K562 (cell line): ENCODE data around the gene EBF4. TPM values are rescaled to one million over a fixed set of nuclear protein-coding genes. Genes with fewer than 3 reads are reported as not detected.

ENCODE experiments used
- ATAC-seq: fragments of 200-7000 bp; cut with Tn5 transposase; 3 replicates; pipeline ENCODE4 v1.9.1; 2020; ENCODE audit warnings: moderate library complexity
- BruUV-seq: library from RNA; stranded (reverse); fragments of 400-500 nt; replicated peaks from 2 replicates; lab custom pipeline; 2021; lab: Mats Ljungman, UMichigan
- CTCF ChIA-PET: fragments of 300-600 bp; formaldehyde crosslinking; extraction: SDS; loops from one replicate; lab custom pipeline; 2021; ENCODE audit warnings: low intra/inter-chr PET ratio; lab: Yijun Ruan, JAX
- POLR2A ChIA-PET: fragments of 300-600, 350-650 bp; sonication (Branson Sonifier 250); formaldehyde crosslinking; extraction: SDS; loops from one replicate; lab custom pipeline; 2021; ENCODE audit warnings: antibody characterized with exemption, inconsistent platforms; lab: Yijun Ruan, JAX
- DNase-seq, 4 experiments: peaks; one replicate each; pipeline versions ENCODE4 v3.0.0 to v3.0.0-alpha.2; 2011 to 2018; ENCODE audit warnings: low spot score in 3 of 4, mixed read lengths in 3 of 4; ENCODE audit errors: extremely low read depth in 1 of 4
- FAIRE-seq: peaks from 2 replicates; lab custom pipeline; 2011; peaks lifted over from hg19 to GRCh38; lab: Jason Lieb, UNC
- H2AFZ ChIP-seq: 2 replicates; pipeline ENCODE4 v1.6.0; 2011; ENCODE audit warnings: low read depth, low read length, control low read depth, inconsistent platforms
- H3K27ac ChIP-seq: fragments of 200-600 bp; 3 replicates; pipeline ENCODE4 v1.8.0; 2011; ENCODE audit warnings: low read depth, mild to moderate bottlenecking, control low read depth, inconsistent platforms, low read length, moderate library complexity, mixed read lengths; ENCODE audit errors: extremely low read depth
- H3K27me3 ChIP-seq, 2 experiments: fragments of 300-600 bp in 1 of 2; 2 replicates in 1 of 2; 3 replicates in 1 of 2; pipeline versions ENCODE4 v1.6.0 to v1.8.0; 2011; ENCODE audit warnings: inconsistent platforms in 2 of 2, low read length in 2 of 2, mild to moderate bottlenecking in 1 of 2, mixed read lengths in 1 of 2, moderate library complexity in 1 of 2; ENCODE audit not compliant: control insufficient read depth in 2 of 2, insufficient read depth in 2 of 2
- H3K36me3 ChIP-seq: fragments of 300-600 bp; 3 replicates; pipeline ENCODE4 v1.8.0; 2011; ENCODE audit warnings: mild to moderate bottlenecking, low read length, inconsistent platforms; ENCODE audit not compliant: control insufficient read depth, insufficient read depth
- H3K4me1 ChIP-seq, 2 experiments: fragments of 200-600 bp in 1 of 2; replicated peaks in 1 of 2; 2 replicates in 1 of 2; 3 replicates in 1 of 2; pipeline versions ENCODE4 v1.5.1 to v1.8.0; 2011; ENCODE audit warnings: inconsistent platforms in 2 of 2, low read length in 2 of 2, mild to moderate bottlenecking in 1 of 2, mixed read lengths in 1 of 2, moderate library complexity in 1 of 2; ENCODE audit not compliant: control insufficient read depth in 2 of 2, insufficient read depth in 2 of 2
- H3K4me2 ChIP-seq: 2 replicates; pipeline ENCODE4 v1.6.1; 2011; ENCODE audit warnings: low read length, control low read depth, inconsistent platforms, mixed read lengths; ENCODE audit not compliant: insufficient read depth
- H3K4me3 ChIP-seq: fragments of 200-600 bp; sonication (generic), shearing (Covaris generic); 2 replicates; pipeline ENCODE4 v1.5.1; 2016; ENCODE audit warnings: control low read depth, inconsistent platforms
- H3K79me2 ChIP-seq: fragments of 200-600 bp; 3 replicates; pipeline ENCODE4 v1.8.0; 2011; ENCODE audit warnings: low read length, inconsistent platforms; ENCODE audit not compliant: control insufficient read depth, insufficient read depth
- H3K9ac ChIP-seq, 2 experiments: 2 replicates each; pipeline versions ENCODE4 v1.6.0 to v1.6.1; 2011; ENCODE audit warnings: low read depth in 2 of 2, low read length in 2 of 2, control low read depth in 1 of 2, inconsistent platforms in 1 of 2, mild to moderate bottlenecking in 1 of 2, mixed read lengths in 1 of 2; ENCODE audit not compliant: insufficient read depth in 1 of 2
- H3K9me1 ChIP-seq: one replicate; pipeline ENCODE4 v1.6.0; 2011; ENCODE audit warnings: inconsistent platforms, mild to moderate bottlenecking, low read length, moderate library complexity; ENCODE audit not compliant: control insufficient read depth, insufficient read depth
- H3K9me3 ChIP-seq: replicated peaks from 2 replicates; pipeline ENCODE4 v1.5.1; 2011; ENCODE audit warnings: low read depth, low read length, inconsistent platforms; ENCODE audit not compliant: control insufficient read depth, insufficient read depth
- H4K20me1 ChIP-seq: replicated peaks from 2 replicates; pipeline ENCODE4 v1.6.1; 2011; ENCODE audit warnings: low read length, inconsistent platforms, mixed read lengths; ENCODE audit not compliant: control insufficient read depth, insufficient read depth
- CBX1 ChIP-seq: sonication (generic); IDR thresholded peaks from 2 replicates; pipeline ENCODE4 v1.6.1; 2016; ENCODE audit warnings: antibody characterized with exemption, low read depth, mild to moderate bottlenecking
- ELK1 ChIP-seq: sonication (generic); formaldehyde crosslinking; IDR thresholded peaks from 2 replicates; pipeline ENCODE4 v1.8.1; 2022; ENCODE audit warnings: missing genetic modification reagents
- GABPB1 ChIP-seq: sonication (generic); formaldehyde crosslinking; IDR thresholded peaks from 2 replicates; pipeline ENCODE4 v1.8.0; 2022; ENCODE audit warnings: mild to moderate bottlenecking, missing genetic modification reagents
- GATAD2B ChIP-seq: fragments of 450-650 bp; IDR thresholded peaks from 2 replicates; pipeline ENCODE4 v1.6.1; 2017; ENCODE audit warnings: mild to moderate bottlenecking, borderline replicate concordance
- KLF13 ChIP-seq: fragments of 450-650 bp; IDR thresholded peaks from 2 replicates; pipeline ENCODE4 v1.6.1; 2016; ENCODE audit warnings: missing genetic modification characterization, low read depth, mild to moderate bottlenecking, missing compliant biosample characterization, moderate library complexity, borderline replicate concordance
- MAFG ChIP-seq: fragments of 450-650 bp; conservative IDR thresholded peaks from 2 replicates; pipeline ENCODE4 v1.6.1; 2016; ENCODE audit warnings: missing genetic modification characterization, missing compliant biosample characterization
- NCOA1 ChIP-seq: fragments of 450-650 bp; IDR thresholded peaks from 2 replicates; pipeline ENCODE4 v1.6.1; 2016; ENCODE audit warnings: low read depth
- POLR2A ChIP-seq: fragments of 450-650 bp; conservative IDR thresholded peaks from 2 replicates; pipeline ENCODE4 v1.6.1; 2016
- SPI1 ChIP-seq: IDR thresholded peaks from 2 replicates; pipeline ENCODE4 v1.6.1; 2011; ENCODE audit warnings: low read depth, low read length, control low read depth, borderline replicate concordance
- ZNF165 ChIP-seq: fragments of 250-450 bp; sonication (Bioruptor Pico); IDR thresholded peaks from 2 replicates; pipeline ENCODE4 v1.4.0; 2020; ENCODE audit warnings: borderline replicate concordance
- ZNF253 ChIP-seq: fragments of 250-450 bp; sonication (Bioruptor Pico); conservative IDR thresholded peaks from 2 replicates; pipeline ENCODE4 v1.6.1; 2021; ENCODE audit warnings: mild to moderate bottlenecking
- ZNF695 ChIP-seq: fragments of 450-650 bp; formaldehyde crosslinking; IDR thresholded peaks from 2 replicates; pipeline ENCODE4 v1.4.0; 2020; ENCODE audit warnings: mild to moderate bottlenecking, moderate library complexity
- WGBS: fragments of 100-300 bp; shearing (Covaris generic); methylation state at CpG from one replicate; pipeline ENCODE4 v1.1.6; 2016; ENCODE audit warnings: low coverage, mixed read lengths; ENCODE audit not compliant: insufficient coverage; ENCODE audit errors: missing lambda C conversion rate; 5-methylcytosine and 5-hydroxymethylcytosine counted together
- in situ Hi-C: fragments of 300-500 bp; cut with MboI; formaldehyde crosslinking; loops from 4 replicates; pipeline ENCODE4 v1.15.0; 2018; ENCODE audit warnings: inconsistent platforms, mixed read lengths
- intact Hi-C: fragments of 100-400 bp; cut with micrococcal nuclease; formaldehyde crosslinking; loops from 2 replicates; pipeline ENCODE4 v1.14.2; 2022
- polyA plus RNA-seq, 8 experiments: library from polyadenylated mRNA; depleted of rRNA in 4 of 8; stranded (reverse) in 5 of 8; unstranded in 3 of 8; fragments of >200 nt; fragmentation: Nextera tagmentation in 2 of 8; fragmentation: Illumina TruSeq in 1 of 8; extraction: Ambion mirVana in 2 of 8; extraction: Trizol in 1 of 8; gene quantifications; 2 replicates each; pipeline versions ENCODE4 v1.2.1 to v1.2.3, GENCODE V29; 2011 to 2014; ENCODE audit warnings: inconsistent platforms in 1 of 8, missing spikeins in 1 of 8
- total RNA-seq, 7 experiments: library from RNA; depleted of rRNA in 6 of 7; stranded (reverse); fragments of >200 nt in 6 of 7; fragmentation: Illumina TruSeq in 2 of 7; extraction: Trizol in 2 of 7; gene quantifications; 2 replicates each; pipeline versions ENCODE4 v1.2.1 to v1.2.3, GENCODE V29; 2011 to 2021; ENCODE audit warnings: low replicate concordance in 1 of 7
- TF ChIP-seq, protein P1 (sequence below): fragments of 250-450 bp; sonication (Bioruptor Pico); IDR thresholded peaks from 2 replicates; pipeline ENCODE4 v1.4.0; 2020; ENCODE audit warnings: mild to moderate bottlenecking, moderate library complexity
- TF ChIP-seq, protein P2 (sequence below): fragments of 250-450 bp; sonication (Bioruptor Pico); IDR thresholded peaks from 2 replicates; pipeline ENCODE4 v1.5.0; 2021

EBF4 gene
- total and polyA plus RNA-seq, 9 of the 15 experiments (the other 6 are each of a cell fraction or from before 2014, with no cell fraction given) = 0.09 TPM; not detected in 8

- Histone ChIP-seq H2AFZ (no peak overlapping the region), H3K4me2 (no peak overlapping the region), H3K27ac (no peak overlapping the region), H3K79me2 (no peaks in the 10 kb centered on the region), H3K27me3 (peaks cover 6 to 69% of the 10 kb centered on the region in 2 experiments; a peak in 4 of 5 replicates), H4K20me1 (no peaks in the 10 kb centered on the region; the same call in 1 of the 2 replicates), H3K4me3 (no peak overlapping the region), H3K4me1 (peaks cover 0 to 2% of the 10 kb centered on the region in 2 experiments; a peak in 1 of 5 replicates), H3K9ac (no peak overlapping the region), H3K9me1 (no peaks in the 10 kb centered on the region), H3K9me3 (no peaks in the 10 kb centered on the region), H3K36me3 (no peaks in the 10 kb centered on the region)
- TF ChIP-seq SPI1 = no peak
- no peak for TF ChIP-seq GATAD2B
- no peak for TF ChIP-seq NCOA1
- TF ChIP-seq, protein P1, sequence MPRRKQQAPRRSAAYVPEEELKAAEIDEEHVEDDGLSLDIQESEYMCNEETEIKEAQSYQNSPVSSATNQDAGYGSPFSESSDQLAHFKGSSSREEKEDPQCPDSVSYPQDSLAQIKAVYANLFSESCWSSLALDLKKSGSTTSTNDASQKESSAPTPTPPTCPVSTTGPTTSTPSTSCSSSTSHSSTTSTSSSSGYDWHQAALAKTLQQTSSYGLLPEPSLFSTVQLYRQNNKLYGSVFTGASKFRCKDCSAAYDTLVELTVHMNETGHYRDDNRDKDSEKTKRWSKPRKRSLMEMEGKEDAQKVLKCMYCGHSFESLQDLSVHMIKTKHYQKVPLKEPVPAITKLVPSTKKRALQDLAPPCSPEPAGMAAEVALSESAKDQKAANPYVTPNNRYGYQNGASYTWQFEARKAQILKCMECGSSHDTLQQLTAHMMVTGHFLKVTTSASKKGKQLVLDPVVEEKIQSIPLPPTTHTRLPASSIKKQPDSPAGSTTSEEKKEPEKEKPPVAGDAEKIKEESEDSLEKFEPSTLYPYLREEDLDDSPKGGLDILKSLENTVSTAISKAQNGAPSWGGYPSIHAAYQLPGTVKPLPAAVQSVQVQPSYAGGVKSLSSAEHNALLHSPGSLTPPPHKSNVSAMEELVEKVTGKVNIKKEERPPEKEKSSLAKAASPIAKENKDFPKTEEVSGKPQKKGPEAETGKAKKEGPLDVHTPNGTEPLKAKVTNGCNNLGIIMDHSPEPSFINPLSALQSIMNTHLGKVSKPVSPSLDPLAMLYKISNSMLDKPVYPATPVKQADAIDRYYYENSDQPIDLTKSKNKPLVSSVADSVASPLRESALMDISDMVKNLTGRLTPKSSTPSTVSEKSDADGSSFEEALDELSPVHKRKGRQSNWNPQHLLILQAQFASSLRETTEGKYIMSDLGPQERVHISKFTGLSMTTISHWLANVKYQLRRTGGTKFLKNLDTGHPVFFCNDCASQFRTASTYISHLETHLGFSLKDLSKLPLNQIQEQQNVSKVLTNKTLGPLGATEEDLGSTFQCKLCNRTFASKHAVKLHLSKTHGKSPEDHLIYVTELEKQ (CRISPR knock-in tag) = no peak
- no peak for TF ChIP-seq CBX1
- TF ChIP-seq GABPB1 (CRISPR knock-in tag) = no peak
- no peak for TF ChIP-seq KLF13 (tag)
- no peak for TF ChIP-seq ELK1
- no peak for TF ChIP-seq ZNF165 (CRISPR knock-in tag)
- TF ChIP-seq, protein P2, sequence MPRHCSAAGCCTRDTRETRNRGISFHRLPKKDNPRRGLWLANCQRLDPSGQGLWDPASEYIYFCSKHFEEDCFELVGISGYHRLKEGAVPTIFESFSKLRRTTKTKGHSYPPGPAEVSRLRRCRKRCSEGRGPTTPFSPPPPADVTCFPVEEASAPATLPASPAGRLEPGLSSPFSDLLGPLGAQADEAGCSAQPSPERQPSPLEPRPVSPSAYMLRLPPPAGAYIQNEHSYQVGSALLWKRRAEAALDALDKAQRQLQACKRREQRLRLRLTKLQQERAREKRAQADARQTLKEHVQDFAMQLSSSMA (CRISPR knock-in tag) = no peak
- TF ChIP-seq ZNF253 (CRISPR knock-in tag) = no peak
- no peak for TF ChIP-seq ZNF695 (CRISPR knock-in tag)
- no peak for TF ChIP-seq MAFG (tag)
- TF ChIP-seq POLR2A = no peak
- no TSS peak for BruUV-seq
- intact Hi-C loops (no loop called here), in situ Hi-C loops (no loop called here)
- no peak for FAIRE-seq
- ChIA-PET CTCF (no interaction called here), POLR2A (no interaction called here)
- DNase-seq = no peak
- no peak for ATAC-seq
- WGBS = 0% methylated on average over 4 of the region's 4 CpGs
These were observed 6.3 kb downstream of the EBF4 start for GRCh38 chr20:2698912-2699311.
